RWPE2 (cell line): ENCODE results near the gene RRM2.

Experiments used
- ATAC-seq: fragments of 200-7000 bp; cut with Tn5 transposase; 3 replicates; pipeline ENCODE4 v1.9.1; 2021; ENCODE audit warnings: low read depth
- DNase-seq: peaks from one replicate; pipeline ENCODE4 v3.0.0-alpha.2; 2020; ENCODE audit warnings: low spot score
- H3K27ac ChIP-seq: fragments of 450-650 bp; 2 replicates; pipeline ENCODE4 v1.5.1; 2017; ENCODE audit warnings: mild to moderate bottlenecking; ENCODE audit not compliant: poor library complexity, severe bottlenecking
- H3K27me3 ChIP-seq: fragments of 250-450 bp; sonication (Bioruptor Pico); 2 replicates; pipeline ENCODE4 v1.5.1; 2021; ENCODE audit warnings: mild to moderate bottlenecking, moderate library complexity; ENCODE audit not compliant: insufficient read depth, poor library complexity, severe bottlenecking
- H3K36me3 ChIP-seq: fragments of 250-450 bp; sonication (Bioruptor Pico); 2 replicates; pipeline ENCODE4 v1.5.1; 2020; ENCODE audit warnings: low read depth, mild to moderate bottlenecking, moderate library complexity
- H3K4me1 ChIP-seq: fragments of 250-450 bp; sonication (Bioruptor Pico); 2 replicates; pipeline ENCODE4 v1.5.1; 2021; ENCODE audit warnings: mild to moderate bottlenecking, moderate library complexity; ENCODE audit not compliant: insufficient read depth, poor library complexity, severe bottlenecking
- H3K4me3 ChIP-seq: fragments of 250-450 bp; sonication (Bioruptor Pico); 2 replicates; pipeline ENCODE4 v1.5.1; 2021; ENCODE audit warnings: mild to moderate bottlenecking, moderate library complexity; ENCODE audit not compliant: severe bottlenecking
- H3K9me3 ChIP-seq: fragments of 250-450 bp; sonication (Bioruptor Pico); 2 replicates; pipeline ENCODE4 v1.5.1; 2021; ENCODE audit warnings: mild to moderate bottlenecking, moderate library complexity; ENCODE audit not compliant: severe bottlenecking
- TF ChIP-seq, protein P1 (sequence below): fragments of 450-650 bp; IDR thresholded peaks from one replicate; pipeline ENCODE4 v1.5.1; 2017; ENCODE audit warnings: mild to moderate bottlenecking, moderate library complexity; ENCODE audit not compliant: poor library complexity, severe bottlenecking

RRM2 gene

DNA sequence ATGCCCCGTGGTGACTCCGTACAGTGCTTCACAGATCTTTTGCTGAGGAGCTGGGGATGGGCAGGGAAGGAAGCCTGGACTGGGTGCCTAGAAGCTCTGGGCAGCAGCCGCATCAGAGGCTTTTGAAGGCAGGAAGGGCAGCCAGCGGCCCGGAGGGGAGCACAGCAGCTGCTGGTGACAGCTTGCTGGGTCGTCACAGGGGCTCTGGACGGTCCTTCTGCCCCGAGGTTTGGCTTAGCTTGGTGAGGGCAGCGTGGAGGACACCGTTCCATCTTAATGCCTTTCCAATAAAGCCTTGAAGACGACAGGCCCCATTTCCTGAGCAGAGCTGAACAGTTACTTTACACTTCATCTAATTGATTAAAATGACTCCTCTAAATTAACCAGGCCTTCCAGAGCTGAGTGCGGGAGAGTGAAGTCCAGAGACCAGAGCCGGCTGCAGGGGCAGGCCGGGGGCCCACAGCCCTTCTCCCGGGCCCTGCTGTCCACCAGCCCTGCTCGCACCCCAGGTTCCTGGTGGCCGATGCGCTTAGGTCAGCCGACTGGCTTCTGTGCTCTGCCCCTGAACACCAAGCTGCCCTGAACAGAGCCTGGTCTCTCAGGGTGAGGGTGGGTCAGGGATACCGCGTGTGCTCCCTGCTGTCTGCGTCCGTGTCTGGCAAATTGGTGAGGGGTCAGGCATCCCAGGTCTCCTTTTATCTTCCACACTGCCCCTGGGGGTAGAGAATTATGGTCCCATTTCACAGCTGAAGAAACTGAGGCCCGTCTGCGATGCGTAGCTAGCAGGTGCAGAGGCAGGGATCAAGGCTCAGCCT lies 43.5 kb downstream of the RRM2 start:
- Histone ChIP-seq H3K27me3 (no peaks in the 10 kb centered on the region), H3K4me1 (no peaks in the 10 kb centered on the region), H3K4me3 (no peak overlapping the region), H3K9me3 (no peaks in the 10 kb centered on the region), H3K36me3 (no peaks in the 10 kb centered on the region), H3K27ac (no peak overlapping the region)
- ATAC-seq (no peak), DNase-seq (no peak)
- TF ChIP-seq, protein P1, sequence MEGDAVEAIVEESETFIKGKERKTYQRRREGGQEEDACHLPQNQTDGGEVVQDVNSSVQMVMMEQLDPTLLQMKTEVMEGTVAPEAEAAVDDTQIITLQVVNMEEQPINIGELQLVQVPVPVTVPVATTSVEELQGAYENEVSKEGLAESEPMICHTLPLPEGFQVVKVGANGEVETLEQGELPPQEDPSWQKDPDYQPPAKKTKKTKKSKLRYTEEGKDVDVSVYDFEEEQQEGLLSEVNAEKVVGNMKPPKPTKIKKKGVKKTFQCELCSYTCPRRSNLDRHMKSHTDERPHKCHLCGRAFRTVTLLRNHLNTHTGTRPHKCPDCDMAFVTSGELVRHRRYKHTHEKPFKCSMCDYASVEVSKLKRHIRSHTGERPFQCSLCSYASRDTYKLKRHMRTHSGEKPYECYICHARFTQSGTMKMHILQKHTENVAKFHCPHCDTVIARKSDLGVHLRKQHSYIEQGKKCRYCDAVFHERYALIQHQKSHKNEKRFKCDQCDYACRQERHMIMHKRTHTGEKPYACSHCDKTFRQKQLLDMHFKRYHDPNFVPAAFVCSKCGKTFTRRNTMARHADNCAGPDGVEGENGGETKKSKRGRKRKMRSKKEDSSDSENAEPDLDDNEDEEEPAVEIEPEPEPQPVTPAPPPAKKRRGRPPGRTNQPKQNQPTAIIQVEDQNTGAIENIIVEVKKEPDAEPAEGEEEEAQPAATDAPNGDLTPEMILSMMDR: no peak

GRCh38 chr2:10166676-10167292 lies 44.2 kb downstream of the RRM2 start:
- no peak for DNase-seq
- no peak for ATAC-seq
- Histone ChIP-seq H3K4me1 (no peaks in the 10 kb centered on the region), H3K27ac (no peak overlapping the region), H3K36me3 (no peaks in the 10 kb centered on the region), H3K4me3 (no peak overlapping the region), H3K27me3 (no peaks in the 10 kb centered on the region), H3K9me3 (no peaks in the 10 kb centered on the region)
- TF ChIP-seq, protein P1: no peak

DNA sequence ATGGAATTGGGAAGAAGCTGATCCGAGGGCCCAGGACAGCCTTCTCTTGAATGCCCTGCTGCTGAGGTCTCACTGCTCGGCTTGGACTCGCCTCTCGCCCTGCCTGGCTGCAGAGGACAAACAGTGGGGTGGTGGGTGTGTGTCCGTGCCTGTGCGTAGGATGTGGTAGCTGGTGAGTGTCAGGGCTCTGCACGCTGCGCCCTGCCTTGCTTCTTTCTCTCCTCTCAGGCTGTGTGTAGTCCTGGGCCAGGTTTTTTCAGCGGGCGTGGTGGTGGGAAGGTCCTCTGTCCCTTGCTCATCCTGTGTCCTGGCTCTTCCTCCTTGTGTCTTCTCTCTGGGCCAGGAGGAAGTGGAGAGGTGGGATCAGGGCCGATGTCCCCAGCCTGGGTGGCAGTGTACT lies 44.8 kb downstream of the RRM2 start:
- Histone ChIP-seq H3K4me1 (no peaks in the 10 kb centered on the region), H3K36me3 (no peaks in the 10 kb centered on the region), H3K4me3 (no peak overlapping the region), H3K27me3 (no peaks in the 10 kb centered on the region), H3K9me3 (no peaks in the 10 kb centered on the region), H3K27ac (no peak overlapping the region)
- ATAC-seq: no peak
- DNase-seq: no peak
- TF ChIP-seq, protein P1: no peak

- Histone ChIP-seq H3K4me3 (no peak overlapping the region), H3K36me3 (no peaks in the 10 kb centered on the region), H3K27me3 (no peaks in the 10 kb centered on the region), H3K4me1 (no peaks in the 10 kb centered on the region), H3K9me3 (no peaks in the 10 kb centered on the region), H3K27ac (no peak overlapping the region)
- ATAC-seq (no peak), DNase-seq (no peak)
- TF ChIP-seq, protein P1: no peak
Measured at GRCh38 chr2:10168221-10168620, 45.7 kb downstream of the RRM2 start.
